HG03135 (cell line): ENCODE measurements around the gene SLC26A9.

Source experiments
- ATAC-seq: cut with Tn5 transposase; IDR thresholded peaks from one replicate; pipeline ENCODE4 v1.9.1; 2021; ENCODE audit warnings: mild to moderate bottlenecking, moderate library complexity; ENCODE audit not compliant: unreplicated experiment

Gene SLC26A9

GRCh38 chr1:205974712-205975111 is 31.5 kb upstream of the SLC26A9 start:
- no peak for ATAC-seq

GRCh38 chr1:205973377-205974232 is 30.3 kb upstream of the SLC26A9 start:
- ATAC-seq = no peak

- no peak for ATAC-seq
These were observed 29.4 kb upstream of the SLC26A9 start for GRCh38 chr1:205972491-205973168.

GRCh38 chr1:205972081-205972480 is 28.8 kb upstream of the SLC26A9 start:
- no peak for ATAC-seq

- no peak for ATAC-seq
These were observed 27.8 kb upstream of the SLC26A9 start for GRCh38 chr1:205971082-205971481.

GRCh38 chr1:205970486-205970885 is 27.2 kb upstream of the SLC26A9 start:
- ATAC-seq = no peak

- no peak for ATAC-seq
These were observed 26.0 kb upstream of the SLC26A9 start for GRCh38 chr1:205969229-205969628.

GRCh38 chr1:205967554-205968335 is 24.5 kb upstream of the SLC26A9 start:
- ATAC-seq = no peak

GRCh38 chr1:205965036-205965884 is 22.0 kb upstream of the SLC26A9 start:
- no peak for ATAC-seq

- no peak for ATAC-seq
These were observed 20.3 kb upstream of the SLC26A9 start for GRCh38 chr1:205963352-205964155.

- no peak for ATAC-seq
These were observed 19.6 kb upstream of the SLC26A9 start for GRCh38 chr1:205962821-205963221.

GRCh38 chr1:205961991-205962820 is 18.9 kb upstream of the SLC26A9 start:
- ATAC-seq = no peak

- ATAC-seq = no peak
These were observed 18.1 kb upstream of the SLC26A9 start for GRCh38 chr1:205961405-205961804.

- ATAC-seq = no peak
These were observed 16.5 kb upstream of the SLC26A9 start for GRCh38 chr1:205959789-205960188.

- no peak for ATAC-seq
These were observed 12.2 kb upstream of the SLC26A9 start for GRCh38 chr1:205955499-205955898.

- no peak for ATAC-seq
These were observed 11.7 kb upstream of the SLC26A9 start for GRCh38 chr1:205954819-205955404.

GRCh38 chr1:205951746-205952145 is 8.5 kb upstream of the SLC26A9 start:
- ATAC-seq = no peak

- no peak for ATAC-seq
These were observed 7.7 kb upstream of the SLC26A9 start for GRCh38 chr1:205950826-205951549.
